Gastrocnemius medialis (tissue), 4 donors: Measurements from ENCODE around the gene MKLN1. TPM values are rescaled to one million over a fixed set of nuclear protein-coding genes. Genes with fewer than 3 reads are reported as not detected.
"Not testable (repeated sequence)": the region's sequence is repeated elsewhere in the genome, so short reads cannot be mapped to it uniquely, and the experiment has no call there.

Experiments used
- ATAC-seq, 2 donors: fragments of 150-250 bp; one replicate each; pipeline ENCODE4 v1.9.1; 2016
- DNase-seq, 2 donors: peaks; one replicate each; pipeline ENCODE4 v3.0.0-alpha.2; 2019
- H3K27ac ChIP-seq, 4 donors: fragments of 200-600 bp; sonication (generic); 1 replicate in 1 of 4; 2 replicates in 3 of 4; pipeline ENCODE4 v1.5.1; 2016 to 2018; ENCODE audit warnings: mild to moderate bottlenecking in 2 of 4, moderate library complexity in 1 of 4
- H3K27me3 ChIP-seq, 3 donors: fragments of 200-600 bp; sonication (generic) in 2 of 3; 1 replicate in 1 of 3; 2 replicates in 2 of 3; pipeline versions ENCODE4 v1.5.1 to v1.6.0; 2016 to 2019; ENCODE audit warnings: mild to moderate bottlenecking in 1 of 3, moderate library complexity in 1 of 3
- H3K36me3 ChIP-seq, 2 donors: fragments of 200-600 bp; sonication (generic) in 1 of 2; one replicate each; pipeline ENCODE4 v1.5.1; 2017 to 2018
- H3K4me1 ChIP-seq, 2 donors: fragments of 200-600 bp; sonication (generic) in 1 of 2; one replicate each; pipeline ENCODE4 v1.5.1; 2016 to 2017; ENCODE audit warnings: mild to moderate bottlenecking in 2 of 2
- H3K4me3 ChIP-seq, 4 donors: fragments of 200-600 bp; sonication (generic) in 3 of 4; 1 replicate in 1 of 4; 2 replicates in 3 of 4; pipeline ENCODE4 v1.5.1; 2016 to 2019; ENCODE audit warnings: mild to moderate bottlenecking in 2 of 4
- H3K9me3 ChIP-seq, 3 donors: fragments of 200-600 bp; sonication (generic) in 2 of 3; 1 replicate in 1 of 3; 2 replicates in 2 of 3; pipeline ENCODE4 v1.5.1; 2016 to 2019
- CTCF ChIP-seq, 5 experiments: fragments of 450-650 bp in 3 of 5; fragments of 200-600 bp in 2 of 5; sonication (generic) in 2 of 5; IDR thresholded peaks in 4 of 5; conservative IDR thresholded peaks in 1 of 5; 1 replicate in 4 of 5; 2 replicates in 1 of 5; pipeline ENCODE4 v1.5.1; 2016 to 2019; ENCODE audit warnings: antibody characterized with exemption in 5 of 5, mild to moderate bottlenecking in 3 of 5, moderate library complexity in 3 of 5
- POLR2A ChIP-seq, 2 donors: fragments of 450-650 bp; IDR thresholded peaks; one replicate each; pipeline ENCODE4 v1.6.1; 2017; ENCODE audit warnings: antibody characterized with exemption in 2 of 2, mild to moderate bottlenecking in 2 of 2, moderate library complexity in 2 of 2
- in situ Hi-C, 4 donors: fragments of 200-750 bp; cut with MboI; loops; one replicate each; pipeline versions ENCODE4 v1.15.0 to v1.8.0; 2017; ENCODE audit warnings: low sequenced_read_pairs in 4 of 4
- intact Hi-C: fragments of 100-400 bp; cut with DNase I; formaldehyde crosslinking; loops from one replicate; pipeline ENCODE4 v1.15.1; 2023; ENCODE audit warnings: low total_unique reads
- total RNA-seq, 4 donors: library from RNA; depleted of rRNA; stranded (reverse); fragments of >200 nt; gene quantifications; one replicate each; pipeline versions ENCODE4 v1.1.0 to v1.2.3, GENCODE V29; 2016

The MKLN1 gene
- total RNA-seq, 4 donors from 2014 or later, result 29.1 to 81.1 (median 48.9) TPM

GRCh38 chr7:131329176-131329570, 1.5 kb downstream of the MKLN1 start:
- H3K4me1 ChIP-seq, result peaks cover 55 to 56% of the 10 kb centered on the region in 2 donors
- TF ChIP-seq CTCF (IDR thresholded peaks at IDR 0.05 in 4 of 5, conservative IDR thresholded peaks at IDR 0.05 in 1 of 5), result no peak
- TF ChIP-seq POLR2A (IDR thresholded peaks at IDR 0.05), result no peak
- H3K9me3 ChIP-seq, result no peaks in the 10 kb centered on the region
- peak; percentile 3 to 10 for ATAC-seq
- intact Hi-C loops (loop anchor here (2.0 to 10.0 kb wide), 2 partner anchors 80 to 454 kb away; no protein-coding TSS in a partner anchor), in situ Hi-C loops (no loop called here)
- no peaks in the 10 kb centered on the region for H3K36me3 ChIP-seq
- H3K4me3 ChIP-seq, result peak overlapping the region; percentile 94 to 100 (median 98)
- H3K27me3 ChIP-seq, result no peaks in the 10 kb centered on the region
- peak overlapping the region; percentile 98 to 100 (median 100) for H3K27ac ChIP-seq
- DNase-seq, result peak in 1 of 2 donors; percentile 23

- Histone ChIP-seq H3K4me3 (peak overlapping the region; percentile 94 to 100 (median 98)), H3K27ac (peak overlapping the region; percentile 98 to 100 (median 100)), H3K27me3 (no peaks in the 10 kb centered on the region), H3K9me3 (no peaks in the 10 kb centered on the region), H3K36me3 (no peaks in the 10 kb centered on the region), H3K4me1 (peaks cover 55 to 65% of the 10 kb centered on the region in 2 donors)
- intact Hi-C loops, result no loop called here
- DNase-seq, result no peak
- in situ Hi-C loops, result no loop called here
- no peak for ATAC-seq
- TF ChIP-seq CTCF (IDR thresholded peaks at IDR 0.05 in 4 of 5, conservative IDR thresholded peaks at IDR 0.05 in 1 of 5) (no peak), POLR2A (IDR thresholded peaks at IDR 0.05) (no peak)
Measured at GRCh38 chr7:131330299-131330698, 2.6 kb downstream of the MKLN1 start.

- H3K27ac ChIP-seq, result peak overlapping the region; percentile 58 to 100 (median 100)
- no peaks in the 10 kb centered on the region for H3K9me3 ChIP-seq
- no peaks in the 10 kb centered on the region for H3K36me3 ChIP-seq
- H3K27me3 ChIP-seq, result no peaks in the 10 kb centered on the region
- intact Hi-C loops (no loop called here), in situ Hi-C loops (no loop called here)
- TF ChIP-seq POLR2A (IDR thresholded peaks at IDR 0.05), result no peak
- no peak for TF ChIP-seq CTCF (IDR thresholded peaks at IDR 0.05 in 4 of 5, conservative IDR thresholded peaks at IDR 0.05 in 1 of 5)
- DNase-seq (no peak), ATAC-seq (no peak)
- no peak overlapping the region for H3K4me3 ChIP-seq
- H3K4me1 ChIP-seq, result peaks cover 58 to 65% of the 10 kb centered on the region in 2 donors
Measured at GRCh38 chr7:131331806-131332205, 4.1 kb downstream of the MKLN1 start.

- ATAC-seq, result peak in 1 of 2 donors; percentile 47
- H3K4me3 ChIP-seq, H3K36me3 ChIP-seq, DNase-seq, H3K27me3 ChIP-seq, in situ Hi-C loops, H3K9me3 ChIP-seq, intact Hi-C loops: not testable (repeated sequence)
- peak overlapping the region; percentile 58 to 100 (median 100) for H3K27ac ChIP-seq
- H3K4me1 ChIP-seq, result peaks cover 54 to 62% of the 10 kb centered on the region in 2 donors
Measured at GRCh38 chr7:131332729-131333128, 5.1 kb downstream of the MKLN1 start.

GRCh38 chr7:131335639-131336381, 8.1 kb downstream of the MKLN1 start:
- in situ Hi-C loops, result no loop called here
- ATAC-seq (no peak), DNase-seq (no peak)
- intact Hi-C loops, result no loop called here
- H3K27me3 ChIP-seq, result no peaks in the 10 kb centered on the region
- H3K4me1 ChIP-seq, result peaks cover 37 to 52% of the 10 kb centered on the region in 2 donors
- TF ChIP-seq CTCF (IDR thresholded peaks at IDR 0.05 in 4 of 5, conservative IDR thresholded peaks at IDR 0.05 in 1 of 5), result no peak
- TF ChIP-seq POLR2A (IDR thresholded peaks at IDR 0.05), result no peak
- no peaks in the 10 kb centered on the region for H3K36me3 ChIP-seq
- no peak overlapping the region for H3K27ac ChIP-seq
- H3K9me3 ChIP-seq, result no peaks in the 10 kb centered on the region
- no peak overlapping the region for H3K4me3 ChIP-seq
